GM12878 (cell line): ENCODE results near the gene NQO1. TPM values are rescaled to one million over a fixed set of nuclear protein-coding genes. Genes with fewer than 3 reads are reported as not detected.

Source experiments
- ATAC-seq: fragments of 200-7000 bp; cut with Tn5 transposase; 3 replicates; pipeline ENCODE4 v1.9.1; 2020; ENCODE audit warnings: mild to moderate bottlenecking, moderate library complexity
- BruUV-seq: library from RNA; stranded (reverse); fragments of 400-500 nt; replicated peaks from 2 replicates; lab custom pipeline; 2021; lab: Mats Ljungman, UMichigan
- CTCF ChIA-PET: fragments of 300-600 bp; sonication (Branson Sonifier 250); formaldehyde crosslinking; extraction: SDS; loops from one replicate; lab custom pipeline; 2021; ENCODE audit warnings: inconsistent platforms; lab: Yijun Ruan, JAX
- POLR2A ChIA-PET: fragments of 350-600 bp; formaldehyde crosslinking; extraction: SDS; loops from one replicate; lab custom pipeline; 2021; ENCODE audit warnings: inconsistent platforms; lab: Charles Lee
- RAD21 ChIA-PET: fragments of 300-600 bp; sonication (Branson Sonifier 250); formaldehyde crosslinking; loops from one replicate; lab custom pipeline; 2023; ENCODE audit warnings: antibody characterized with exemption; ENCODE audit not compliant: unreplicated experiment; lab: Charles Lee
- SMC1A ChIA-PET: fragments of 300-600 bp; sonication (Branson Sonifier 250); formaldehyde crosslinking; loops from one replicate; lab custom pipeline; 2023; ENCODE audit not compliant: unreplicated experiment, uncharacterized antibody; lab: Charles Lee
- DNase-seq: peaks from one replicate; pipeline ENCODE4 v3.0.0-alpha.2; 2011; ENCODE audit warnings: low read depth, low spot score
- FAIRE-seq: peaks from 3 replicates; lab custom pipeline; 2011; peaks lifted over from hg19 to GRCh38; lab: Jason Lieb, UNC
- H2AFZ ChIP-seq: 2 replicates; pipeline ENCODE4 v1.6.0; 2011; ENCODE audit warnings: low read depth, low read length, control low read depth; ENCODE audit not compliant: control insufficient read depth
- H3K27ac ChIP-seq: 2 replicates; pipeline ENCODE4 v1.5.1; 2011; ENCODE audit warnings: control low read depth; ENCODE audit not compliant: control insufficient read depth, insufficient read depth
- H3K27me3 ChIP-seq, 2 experiments: replicated peaks in 1 of 2; 2 replicates each; pipeline versions ENCODE4 v1.6.0 to v1.6.1; 2011; ENCODE audit warnings: low read length in 1 of 2; ENCODE audit not compliant: control insufficient read depth in 2 of 2, insufficient read depth in 2 of 2
- H3K36me3 ChIP-seq, 2 experiments: 2 replicates each; pipeline ENCODE4 v1.5.1; 2011; ENCODE audit warnings: low read length in 1 of 2; ENCODE audit not compliant: control insufficient read depth in 2 of 2, insufficient read depth in 2 of 2
- H3K4me1 ChIP-seq: 2 replicates; pipeline ENCODE4 v1.6.1; 2011; ENCODE audit warnings: mild to moderate bottlenecking, low read length, moderate library complexity, mixed read lengths; ENCODE audit not compliant: control insufficient read depth, insufficient read depth
- H3K4me2 ChIP-seq: 2 replicates; pipeline ENCODE4 v1.6.0; 2011; ENCODE audit warnings: control low read depth; ENCODE audit not compliant: control insufficient read depth, insufficient read depth
- H3K4me3 ChIP-seq: fragments of 200-600 bp; sonication (generic); 2 replicates; pipeline ENCODE4 v1.5.1; 2016
- H3K79me2 ChIP-seq: 2 replicates; pipeline ENCODE4 v1.6.0; 2011; ENCODE audit warnings: low read length; ENCODE audit not compliant: control insufficient read depth, insufficient read depth
- H3K9ac ChIP-seq: 2 replicates; pipeline ENCODE4 v1.8.0; 2011; ENCODE audit warnings: low read length, control low read depth, mixed read lengths; ENCODE audit not compliant: control insufficient read depth, insufficient read depth
- H3K9me3 ChIP-seq: replicated peaks from 3 replicates; pipeline ENCODE4 v1.5.1; 2011; ENCODE audit warnings: mild to moderate bottlenecking, low read length; ENCODE audit not compliant: control insufficient read depth, insufficient read depth
- H4K20me1 ChIP-seq: 2 replicates; pipeline ENCODE4 v1.6.0; 2011; ENCODE audit not compliant: control insufficient read depth, insufficient read depth
- BRCA1 ChIP-seq: IDR thresholded peaks from 2 replicates; pipeline ENCODE4 v1.6.1; 2011; ENCODE audit warnings: low read depth, low read length, improper control_type of control experiment
- EGR1 ChIP-seq, 2 experiments: IDR thresholded peaks; 1 replicate in 1 of 2; 2 replicates in 1 of 2; pipeline ENCODE4 v1.6.1; 2011 to 2012; ENCODE audit warnings: low read depth in 2 of 2, low read length in 2 of 2, borderline replicate concordance in 1 of 2, mild to moderate bottlenecking in 1 of 2, moderate library complexity in 1 of 2
- HDAC6 ChIP-seq: fragments of 200-600 bp; sonication (generic); IDR thresholded peaks from one replicate; pipeline ENCODE4 v1.8.0; 2017; ENCODE audit warnings: antibody characterized with exemption; ENCODE audit not compliant: unreplicated experiment
- IKZF1 ChIP-seq: fragments of 450-650 bp; conservative IDR thresholded peaks from 2 replicates; pipeline ENCODE4 v1.6.1; 2017; ENCODE audit warnings: antibody characterized with exemption, mild to moderate bottlenecking
- NFXL1 ChIP-seq: fragments of 450-650 bp; IDR thresholded peaks from 2 replicates; pipeline ENCODE4 v1.6.1; 2017; ENCODE audit warnings: antibody characterized with exemption, mild to moderate bottlenecking, borderline replicate concordance
- RAD51 ChIP-seq: fragments of 450-650 bp; IDR thresholded peaks from 2 replicates; pipeline ENCODE4 v1.6.1; 2016; ENCODE audit warnings: moderate library complexity, mild to moderate bottlenecking, inconsistent platforms
- RBBP5 ChIP-seq: fragments of 200-600 bp; sonication (generic); conservative IDR thresholded peaks from 2 replicates; pipeline ENCODE4 v1.6.1; 2016
- RCOR1 ChIP-seq: conservative IDR thresholded peaks from 2 replicates; pipeline ENCODE4 v1.6.1; 2012; ENCODE audit warnings: low read depth, low read length, improper control_type of control experiment
- SMAD5 ChIP-seq: IDR thresholded peaks from 2 replicates; pipeline ENCODE4 v1.6.1; 2016; ENCODE audit warnings: antibody characterized with exemption, low read depth
- TBL1XR1 ChIP-seq: IDR thresholded peaks from 2 replicates; pipeline ENCODE4 v1.6.1; 2012; ENCODE audit warnings: low read depth, low read length, improper control_type of control experiment
- WGBS: methylation state at CpG from one replicate; pipeline ENCODE4 v1.1.6; 2016; ENCODE audit warnings: low lambda C conversion rate; ENCODE audit not compliant: insufficient replicate concordance, insufficient coverage; ENCODE audit errors: missing lambda C conversion rate; 5-methylcytosine and 5-hydroxymethylcytosine counted together
- in situ Hi-C: fragments of 300-500 bp; cut with MboI; formaldehyde crosslinking; loops from 9 replicates; pipeline ENCODE4 v1.14.3; 2018; ENCODE audit warnings: mixed read lengths
- intact Hi-C: fragments of 100-400 bp; cut with micrococcal nuclease; formaldehyde crosslinking; loops from one replicate; pipeline ENCODE4 v1.14.2; 2022; ENCODE audit not compliant: unreplicated experiment
- polyA plus RNA-seq, 11 experiments: library from polyadenylated mRNA; depleted of rRNA in 4 of 11; unstranded in 6 of 11; stranded (reverse) in 5 of 11; fragments of >200 nt; fragmentation: Nextera tagmentation in 4 of 11; fragmentation: Illumina TruSeq in 1 of 11; extraction: Ambion mirVana in 4 of 11; extraction: Trizol in 1 of 11; gene quantifications; 1 replicate in 1 of 11; 2 replicates in 10 of 11; pipeline versions ENCODE4 v1.2.1 to v1.2.3, GENCODE V29; 2011 to 2016; ENCODE audit warnings: inconsistent platforms in 2 of 11, missing spikeins in 2 of 11, low read depth in 1 of 11
- total RNA-seq, 4 experiments: library from RNA; depleted of rRNA in 3 of 4; stranded (reverse); fragments of >200 nt in 3 of 4; fragmentation: Illumina TruSeq in 1 of 4; extraction: Trizol in 1 of 4; gene quantifications; 2 replicates each; pipeline versions ENCODE4 v1.2.1 to v1.2.3, GENCODE V29; 2013 to 2021
- TF ChIP-seq, protein P1 (sequence below): IDR thresholded peaks from 2 replicates; pipeline ENCODE4 v1.6.1; 2011; ENCODE audit warnings: borderline replicate concordance, low read depth, mild to moderate bottlenecking, moderate library complexity, low read length; ENCODE audit not compliant: insufficient read depth, poor library complexity, severe bottlenecking

NQO1 gene
- total and polyA plus RNA-seq, 10 of the 15 experiments (the other 5 are each of a cell fraction or from before 2014, with no cell fraction given): 24.6 to 84.9 (median 34.6) TPM

DNA sequence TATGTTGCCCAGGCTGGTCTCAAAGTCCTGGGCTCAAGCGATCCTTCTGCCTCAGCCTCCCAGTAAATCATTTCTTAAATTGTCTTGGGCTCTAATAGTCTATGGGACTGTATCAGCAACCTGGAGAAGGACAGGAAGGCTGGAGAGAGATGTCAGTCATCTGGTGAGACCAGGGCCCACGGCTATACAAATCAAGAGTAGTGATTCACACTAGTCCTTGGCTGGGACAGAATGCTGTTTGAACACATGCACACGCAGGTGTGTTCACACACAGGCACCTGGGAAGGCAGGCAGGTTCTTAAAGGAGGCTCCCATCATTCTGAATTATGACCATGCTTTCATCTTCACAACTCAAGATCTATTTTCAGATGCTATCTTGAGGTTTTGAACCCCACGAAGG is 14.1 kb downstream of the NQO1 start:
- Histone ChIP-seq H3K4me3 (no peak overlapping the region), H3K9me3 (no peaks in the 10 kb centered on the region), H3K4me1 (no peaks in the 10 kb centered on the region), H2AFZ (no peak overlapping the region), H3K79me2 (no peaks in the 10 kb centered on the region), H4K20me1 (no peaks in the 10 kb centered on the region), H3K27me3 (no peaks in the 10 kb centered on the region), H3K36me3 (peaks cover 0 to 3% of the 10 kb centered on the region in 2 experiments; a peak in 2 of 4 replicates), H3K4me2 (no peak overlapping the region), H3K27ac (no peak overlapping the region), H3K9ac (no peak overlapping the region)
- in situ Hi-C loops: no loop called here
- BruUV-seq: no TSS peak
- ChIA-PET SMC1A (interaction anchor here (0.8 to 1.3 kb wide), 2 partner anchors 14 to 29 kb away, joined by 3 read pairs; partner anchors contain the start of gene NQO1), POLR2A (no interaction called here), CTCF (interaction anchor here (0.6 to 7.6 kb wide), 3 partner anchors 12 to 1182 kb away, joined by 3 to 95 read pairs (median 42); partner anchors contain the start of genes NOB1 and NQO1), RAD21 (interaction anchor here (0.6 kb wide), 1 partner anchor 42 kb away, joined by 3 read pairs; the partner anchor contains the start of gene NOB1)
- ATAC-seq (no peak), FAIRE-seq (no peak), DNase-seq (no peak)
- intact Hi-C loops: no loop called here
- TF ChIP-seq, protein P1, sequence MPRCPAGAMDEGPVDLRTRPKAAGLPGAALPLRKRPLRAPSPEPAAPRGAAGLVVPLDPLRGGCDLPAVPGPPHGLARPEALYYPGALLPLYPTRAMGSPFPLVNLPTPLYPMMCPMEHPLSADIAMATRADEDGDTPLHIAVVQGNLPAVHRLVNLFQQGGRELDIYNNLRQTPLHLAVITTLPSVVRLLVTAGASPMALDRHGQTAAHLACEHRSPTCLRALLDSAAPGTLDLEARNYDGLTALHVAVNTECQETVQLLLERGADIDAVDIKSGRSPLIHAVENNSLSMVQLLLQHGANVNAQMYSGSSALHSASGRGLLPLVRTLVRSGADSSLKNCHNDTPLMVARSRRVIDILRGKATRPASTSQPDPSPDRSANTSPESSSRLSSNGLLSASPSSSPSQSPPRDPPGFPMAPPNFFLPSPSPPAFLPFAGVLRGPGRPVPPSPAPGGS: no peak
- TF ChIP-seq HDAC6 (no peak), SMAD5 (no peak), RCOR1 (no peak), NFXL1 (no peak), RAD51 (no peak), TBL1XR1 (no peak), IKZF1 (no peak), RBBP5 (no peak), EGR1 (IDR thresholded peaks at IDR 0.05; ENCODE audit: borderline replicate concordance in 1 of 2, low read depth in 2 of 2, low read length in 2 of 2) (no peak), BRCA1 (no peak)
- 82% methylated on average over 4 of the region's 4 CpGs for WGBS
